Liver (tissue), 2 donors: ENCODE measurements around the gene EVC.

Experiments
- YY1 ChIP-seq: IDR thresholded peaks from 2 replicates; pipeline ENCODE4 v1.6.1; 2016; ENCODE audit warnings: antibody characterized with exemption, mild to moderate bottlenecking
- TF ChIP-seq, protein P1 (sequence below): fragments of 150-350 bp; IDR thresholded peaks from 2 replicates; pipeline ENCODE4 v1.5.1; 2017; ENCODE audit warnings: improper control_type of control experiment, low read depth, low read length; ENCODE audit not compliant: missing input control
- TF ChIP-seq, protein P2 (sequence below): IDR thresholded peaks from 2 replicates; pipeline ENCODE4 v1.6.1; 2016; ENCODE audit warnings: antibody characterized with exemption, mild to moderate bottlenecking
- donor health status: healthy.

DNA sequence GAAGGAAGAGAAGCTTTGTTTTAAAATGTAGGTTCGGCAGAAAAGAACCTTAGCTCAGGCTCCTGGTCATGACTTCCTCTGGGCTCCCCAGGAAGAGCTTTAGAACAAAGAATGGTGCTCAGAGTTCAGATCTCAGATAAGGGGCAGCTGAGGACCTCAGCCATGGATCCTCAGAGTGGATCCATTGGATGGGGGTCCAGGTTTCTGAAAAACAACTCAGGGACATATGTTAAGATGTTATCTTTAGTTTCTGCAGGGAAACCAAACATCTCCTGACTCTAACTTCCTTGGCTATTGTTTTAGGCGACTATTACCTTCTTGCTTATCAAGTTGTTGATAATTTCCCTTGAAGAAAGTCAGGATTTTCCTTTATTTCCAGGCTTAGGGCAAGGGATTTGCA is 5.4 kb downstream of the EVC start:
- TF ChIP-seq, protein P1, sequence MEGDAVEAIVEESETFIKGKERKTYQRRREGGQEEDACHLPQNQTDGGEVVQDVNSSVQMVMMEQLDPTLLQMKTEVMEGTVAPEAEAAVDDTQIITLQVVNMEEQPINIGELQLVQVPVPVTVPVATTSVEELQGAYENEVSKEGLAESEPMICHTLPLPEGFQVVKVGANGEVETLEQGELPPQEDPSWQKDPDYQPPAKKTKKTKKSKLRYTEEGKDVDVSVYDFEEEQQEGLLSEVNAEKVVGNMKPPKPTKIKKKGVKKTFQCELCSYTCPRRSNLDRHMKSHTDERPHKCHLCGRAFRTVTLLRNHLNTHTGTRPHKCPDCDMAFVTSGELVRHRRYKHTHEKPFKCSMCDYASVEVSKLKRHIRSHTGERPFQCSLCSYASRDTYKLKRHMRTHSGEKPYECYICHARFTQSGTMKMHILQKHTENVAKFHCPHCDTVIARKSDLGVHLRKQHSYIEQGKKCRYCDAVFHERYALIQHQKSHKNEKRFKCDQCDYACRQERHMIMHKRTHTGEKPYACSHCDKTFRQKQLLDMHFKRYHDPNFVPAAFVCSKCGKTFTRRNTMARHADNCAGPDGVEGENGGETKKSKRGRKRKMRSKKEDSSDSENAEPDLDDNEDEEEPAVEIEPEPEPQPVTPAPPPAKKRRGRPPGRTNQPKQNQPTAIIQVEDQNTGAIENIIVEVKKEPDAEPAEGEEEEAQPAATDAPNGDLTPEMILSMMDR, result no peak
- TF ChIP-seq, protein P2, sequence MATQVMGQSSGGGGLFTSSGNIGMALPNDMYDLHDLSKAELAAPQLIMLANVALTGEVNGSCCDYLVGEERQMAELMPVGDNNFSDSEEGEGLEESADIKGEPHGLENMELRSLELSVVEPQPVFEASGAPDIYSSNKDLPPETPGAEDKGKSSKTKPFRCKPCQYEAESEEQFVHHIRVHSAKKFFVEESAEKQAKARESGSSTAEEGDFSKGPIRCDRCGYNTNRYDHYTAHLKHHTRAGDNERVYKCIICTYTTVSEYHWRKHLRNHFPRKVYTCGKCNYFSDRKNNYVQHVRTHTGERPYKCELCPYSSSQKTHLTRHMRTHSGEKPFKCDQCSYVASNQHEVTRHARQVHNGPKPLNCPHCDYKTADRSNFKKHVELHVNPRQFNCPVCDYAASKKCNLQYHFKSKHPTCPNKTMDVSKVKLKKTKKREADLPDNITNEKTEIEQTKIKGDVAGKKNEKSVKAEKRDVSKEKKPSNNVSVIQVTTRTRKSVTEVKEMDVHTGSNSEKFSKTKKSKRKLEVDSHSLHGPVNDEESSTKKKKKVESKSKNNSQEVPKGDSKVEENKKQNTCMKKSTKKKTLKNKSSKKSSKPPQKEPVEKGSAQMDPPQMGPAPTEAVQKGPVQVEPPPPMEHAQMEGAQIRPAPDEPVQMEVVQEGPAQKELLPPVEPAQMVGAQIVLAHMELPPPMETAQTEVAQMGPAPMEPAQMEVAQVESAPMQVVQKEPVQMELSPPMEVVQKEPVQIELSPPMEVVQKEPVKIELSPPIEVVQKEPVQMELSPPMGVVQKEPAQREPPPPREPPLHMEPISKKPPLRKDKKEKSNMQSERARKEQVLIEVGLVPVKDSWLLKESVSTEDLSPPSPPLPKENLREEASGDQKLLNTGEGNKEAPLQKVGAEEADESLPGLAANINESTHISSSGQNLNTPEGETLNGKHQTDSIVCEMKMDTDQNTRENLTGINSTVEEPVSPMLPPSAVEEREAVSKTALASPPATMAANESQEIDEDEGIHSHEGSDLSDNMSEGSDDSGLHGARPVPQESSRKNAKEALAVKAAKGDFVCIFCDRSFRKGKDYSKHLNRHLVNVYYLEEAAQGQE, result no peak
- TF ChIP-seq YY1, result no peak
